Stimulated activated CD4-positive, alpha-beta T cell treated with anti-CD3 and anti-CD28 coated beads, Interleukin-12 subunit alpha, Interleukin-12 subunit beta, amount 100 ng/mL, for 24 hours (primary cell): Measurements from ENCODE around the gene C6orf89.
A peak's percentile ranks its signal among the peaks of the same experiment; 100 is the strongest.
"Not testable (repeated sequence)": the region's sequence is repeated elsewhere in the genome, so short reads cannot be mapped to it uniquely, and the experiment has no call there.

Experiments
- DNase-seq, 2 experiments: peaks; one replicate each; pipeline ENCODE4 v3.0.0-alpha.2; 2020; ENCODE audit warnings: low read depth in 2 of 2

C6orf89 gene

GRCh38 chr6:36888115-36888643, 2.4 kb downstream of the C6orf89 start:
- no peak for DNase-seq

GRCh38 chr6:36888654-36889481, 3.1 kb downstream of the C6orf89 start:
- DNase-seq, result no peak

- no peak for DNase-seq
Observed at GRCh38 chr6:36890112-36890663, 4.4 kb downstream of the C6orf89 start.

DNA sequence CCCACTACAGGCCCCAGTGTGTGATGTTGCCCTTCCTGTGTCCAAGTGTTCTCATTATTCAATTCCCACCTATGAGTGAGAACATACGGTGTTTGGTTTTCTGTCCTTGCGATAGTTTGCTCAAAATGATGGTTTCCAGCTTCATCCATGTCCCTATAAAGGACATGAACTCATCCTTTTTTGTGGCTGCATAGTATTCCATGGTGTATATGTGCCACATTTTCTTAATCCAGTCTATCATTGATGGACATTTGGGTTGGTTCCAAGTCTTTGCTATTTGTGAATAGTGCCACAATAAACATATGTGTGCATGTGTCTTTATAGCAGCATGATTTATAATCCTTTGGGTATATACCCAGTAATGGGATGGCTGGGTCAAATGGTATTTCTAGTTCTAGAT, 5.4 kb downstream of the C6orf89 start:
- DNase-seq, result not testable (repeated sequence)

DNA sequence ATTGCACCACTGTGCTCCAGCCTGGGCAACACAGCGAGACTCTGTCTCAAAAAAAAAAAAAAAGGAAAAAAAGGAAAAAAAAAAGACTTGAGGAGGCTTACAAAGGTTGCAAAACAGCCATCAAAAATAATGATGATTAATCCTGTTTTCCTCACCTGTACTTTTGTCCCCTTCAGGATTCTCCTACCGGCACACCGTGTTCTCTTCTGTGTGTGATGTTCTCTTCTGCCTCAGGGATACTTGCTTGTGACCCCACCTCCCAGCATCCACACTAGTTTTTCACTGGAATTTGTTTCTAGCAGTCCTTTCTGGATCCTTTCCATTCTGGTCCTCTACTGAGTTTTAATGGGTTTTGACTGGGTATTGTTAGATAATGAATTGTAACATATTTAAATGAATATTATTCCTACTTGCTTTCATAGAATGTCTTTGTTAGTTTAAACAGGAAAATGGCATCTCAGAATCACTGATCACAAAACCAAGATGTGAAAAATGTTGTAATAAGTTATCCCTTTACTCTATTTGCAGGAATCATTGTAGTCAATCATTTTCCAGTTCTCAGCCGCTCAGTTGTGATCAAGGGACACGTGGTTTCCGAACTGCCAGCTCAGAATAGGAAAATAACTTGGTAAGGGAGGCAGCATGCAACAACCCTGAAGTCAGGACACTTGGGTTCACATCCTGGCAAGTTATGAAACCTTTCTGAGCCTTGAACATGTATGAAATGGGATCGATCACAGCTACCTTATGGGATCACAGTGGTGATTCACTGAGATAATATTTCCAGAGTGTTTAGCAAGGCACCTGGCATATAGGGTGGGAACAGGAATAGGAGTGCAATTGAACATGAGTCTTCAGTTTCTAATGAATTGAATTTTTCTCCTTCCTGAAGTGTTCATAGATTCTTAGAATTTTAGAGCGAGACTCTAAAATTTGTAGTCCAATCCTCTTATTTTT, 8.5 kb downstream of the C6orf89 start:
- no peak for DNase-seq

- DNase-seq, result no peak
Observed at GRCh38 chr6:36897609-36898008, 11.9 kb downstream of the C6orf89 start.

- DNase-seq, result no peak
Observed at GRCh38 chr6:36904114-36904513, 18.4 kb downstream of the C6orf89 start.

- DNase-seq, result no peak
Observed at GRCh38 chr6:36904851-36905393, 19.2 kb downstream of the C6orf89 start.

DNA sequence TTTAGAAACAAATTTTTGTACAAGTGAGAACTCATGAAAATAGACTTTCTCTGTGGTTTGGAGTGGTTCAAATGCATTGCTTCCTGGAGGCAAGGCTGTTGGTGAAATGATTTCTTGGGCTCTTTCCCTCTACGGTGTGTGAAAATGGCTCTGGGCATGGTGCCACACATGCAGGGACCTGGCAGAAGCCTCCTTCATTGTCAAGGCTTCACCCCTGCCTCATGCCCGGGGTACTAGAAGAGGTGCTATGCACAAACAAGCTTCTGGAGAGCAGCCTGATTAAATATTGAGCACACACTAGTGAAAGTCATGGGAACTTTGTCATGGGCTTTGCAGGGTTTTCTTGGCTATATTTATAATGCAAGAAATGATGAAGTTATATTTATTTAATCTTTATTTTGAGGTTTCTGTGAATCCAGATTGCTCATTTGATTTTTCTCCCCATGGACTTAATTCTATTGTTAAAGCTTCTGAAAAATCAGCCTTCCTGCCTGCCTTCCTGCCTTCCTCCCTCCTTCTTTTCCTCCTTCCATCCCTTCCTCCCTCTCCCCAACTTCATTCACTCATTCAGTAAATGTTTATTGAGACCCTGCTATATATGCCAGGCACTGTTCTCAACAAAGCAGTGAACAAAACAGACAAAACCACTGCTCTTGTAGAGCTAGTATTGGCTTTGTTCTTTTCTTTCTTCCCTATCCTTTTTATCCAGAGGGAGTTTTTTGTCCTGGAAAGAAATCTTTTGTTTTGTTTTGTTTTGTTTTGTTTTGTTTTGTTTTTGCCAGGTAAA, 21.0 kb downstream of the C6orf89 start:
- DNase-seq, result no peak

DNA sequence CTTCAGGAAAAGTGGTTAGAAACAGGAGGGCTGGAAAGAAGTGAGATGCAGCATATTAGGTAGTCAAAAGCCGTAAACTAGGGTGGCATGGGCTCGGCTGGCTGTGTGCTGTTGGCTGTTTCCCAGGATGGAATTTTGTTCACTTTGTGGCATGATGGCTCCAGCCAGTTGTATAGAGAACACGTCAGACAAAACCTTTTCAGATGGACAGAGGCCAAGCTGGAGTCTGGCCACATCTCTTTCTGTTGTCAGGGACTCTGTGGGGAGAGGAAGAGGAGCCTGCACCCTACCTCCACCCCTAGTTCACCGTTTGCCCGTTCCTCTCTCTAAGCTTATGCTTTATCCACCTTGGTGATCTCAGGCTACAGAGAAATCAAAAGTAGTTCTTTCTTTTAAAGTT, 22.0 kb downstream of the C6orf89 start:
- DNase-seq, result no peak

DNA sequence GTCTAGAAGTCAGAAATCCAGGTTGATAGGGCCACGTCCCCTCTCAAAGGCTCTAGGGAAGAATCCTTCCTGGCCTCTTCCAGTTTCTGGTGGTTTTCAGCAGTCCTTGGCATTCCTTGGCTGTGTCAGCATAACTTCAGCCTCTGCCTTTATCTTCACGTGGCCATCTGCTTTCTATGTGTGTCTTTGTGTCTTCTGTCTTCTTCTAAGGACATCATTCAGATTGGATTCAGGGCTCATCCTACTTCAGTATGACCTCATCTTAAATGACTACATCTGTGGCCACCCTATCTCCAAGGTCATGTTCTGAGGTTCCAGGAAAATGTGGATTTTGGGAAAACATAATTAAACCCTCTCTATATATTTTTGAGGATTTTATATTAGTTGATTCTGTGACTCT, 23.0 kb downstream of the C6orf89 start:
- no peak for DNase-seq

GRCh38 chr6:36912030-36912454, 26.3 kb downstream of the C6orf89 start:
- peak in 1 of 2 experiments; percentile 35 for DNase-seq

- peak in 1 of 2 experiments; percentile 41 for DNase-seq
Observed at GRCh38 chr6:36912586-36912985, 26.8 kb downstream of the C6orf89 start.

GRCh38 chr6:36913082-36913481, 27.3 kb downstream of the C6orf89 start:
- DNase-seq, result no peak

DNA sequence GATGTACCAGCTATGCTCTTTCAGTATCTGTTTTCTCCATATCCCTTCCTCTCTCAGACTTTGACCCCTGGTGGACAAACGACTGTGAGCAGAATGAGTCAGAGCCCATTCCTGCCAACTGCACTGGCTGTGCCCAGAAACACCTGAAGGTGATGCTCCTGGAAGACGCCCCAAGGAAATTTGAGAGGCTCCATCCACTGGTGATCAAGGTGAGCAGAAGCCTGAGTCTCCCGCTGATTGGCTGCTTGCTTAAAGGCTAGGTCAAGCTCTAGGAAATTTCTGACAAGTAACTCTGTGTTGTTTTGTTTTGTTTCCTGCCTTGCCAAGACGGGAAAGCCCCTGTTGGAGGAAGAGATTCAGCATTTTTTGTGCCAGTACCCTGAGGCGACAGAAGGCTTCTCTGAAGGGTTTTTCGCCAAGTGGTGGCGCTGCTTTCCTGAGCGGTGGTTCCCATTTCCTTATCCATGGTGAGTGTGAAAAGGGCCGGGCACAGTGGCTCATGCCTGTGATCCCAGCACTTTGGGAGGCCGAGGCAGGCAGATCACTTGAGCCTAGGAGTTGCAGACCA, 28.6 kb downstream of the C6orf89 start:
- DNase-seq, result no peak

DNA sequence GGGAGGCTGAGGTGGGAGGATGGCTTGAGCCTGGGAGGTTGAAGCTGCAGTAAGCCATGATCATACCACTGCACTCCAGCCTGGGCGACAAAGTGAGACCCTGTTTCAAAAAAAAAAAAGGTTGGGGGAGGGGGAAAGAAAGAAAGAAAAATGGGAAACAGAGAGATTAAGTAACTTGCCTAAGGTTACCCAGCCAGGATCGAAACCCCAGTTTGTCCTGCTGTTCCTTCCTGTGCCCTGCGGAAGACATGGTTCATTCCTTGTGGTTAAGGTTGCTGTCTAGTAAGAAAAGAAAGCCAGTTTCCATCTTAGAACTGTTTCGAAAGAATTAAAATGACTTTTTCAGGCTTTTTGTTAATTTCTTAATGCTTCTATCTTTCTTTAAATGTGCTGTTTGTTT, 29.8 kb downstream of the C6orf89 start:
- DNase-seq, result no peak

DNA sequence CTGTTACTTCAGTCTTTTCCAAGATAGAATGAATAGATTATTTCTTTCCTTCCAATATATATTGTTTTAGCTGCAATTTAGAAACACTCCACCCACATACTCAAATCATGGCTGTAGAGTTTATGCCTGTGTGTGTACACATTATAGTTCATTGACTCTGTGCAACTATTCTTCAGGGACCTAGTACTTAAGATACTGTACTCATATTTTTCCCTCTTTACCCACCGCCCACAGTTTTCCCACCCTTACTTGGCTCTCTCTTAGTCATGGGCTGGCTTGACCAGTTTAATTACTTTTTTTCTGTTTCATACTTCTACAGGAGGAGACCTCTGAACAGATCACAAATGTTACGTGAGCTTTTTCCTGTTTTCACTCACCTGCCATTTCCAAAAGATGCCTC, 30.4 kb downstream of the C6orf89 start:
- DNase-seq, result no peak

DNA sequence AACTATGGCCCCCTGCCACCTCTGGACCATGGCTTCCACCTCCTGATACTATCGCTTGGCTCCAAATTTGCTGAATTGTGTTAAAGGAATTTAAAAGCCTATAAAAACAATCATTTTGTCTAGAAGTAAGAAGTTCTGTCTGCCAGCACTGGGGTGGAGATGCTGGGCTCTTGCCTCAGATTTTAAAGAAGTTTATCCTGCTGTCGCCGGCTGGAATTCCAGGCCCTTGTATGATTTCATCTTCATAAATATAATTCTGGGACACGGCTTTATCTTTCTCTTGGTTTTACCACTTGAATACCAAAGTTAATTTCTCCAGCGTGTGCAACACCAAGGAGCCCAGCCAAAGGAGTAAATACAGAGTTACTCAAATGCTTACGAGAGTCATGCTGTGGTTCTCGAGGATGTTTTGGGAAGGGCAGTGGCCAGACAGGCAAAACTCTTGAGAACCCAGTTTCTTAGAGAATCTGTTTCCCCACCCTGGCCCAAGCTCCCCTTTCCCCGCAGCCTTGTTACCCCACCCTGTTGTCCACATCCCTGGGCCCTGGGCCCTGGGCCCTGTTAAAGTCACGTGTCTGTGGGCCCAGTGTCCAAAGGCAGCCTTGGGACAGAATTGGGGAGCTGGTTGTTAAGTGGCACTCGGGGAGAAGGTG, 31.9 kb downstream of the C6orf89 start:
- no peak for DNase-seq

GRCh38 chr6:36920049-36920448, 34.3 kb downstream of the C6orf89 start:
- no peak for DNase-seq

DNA sequence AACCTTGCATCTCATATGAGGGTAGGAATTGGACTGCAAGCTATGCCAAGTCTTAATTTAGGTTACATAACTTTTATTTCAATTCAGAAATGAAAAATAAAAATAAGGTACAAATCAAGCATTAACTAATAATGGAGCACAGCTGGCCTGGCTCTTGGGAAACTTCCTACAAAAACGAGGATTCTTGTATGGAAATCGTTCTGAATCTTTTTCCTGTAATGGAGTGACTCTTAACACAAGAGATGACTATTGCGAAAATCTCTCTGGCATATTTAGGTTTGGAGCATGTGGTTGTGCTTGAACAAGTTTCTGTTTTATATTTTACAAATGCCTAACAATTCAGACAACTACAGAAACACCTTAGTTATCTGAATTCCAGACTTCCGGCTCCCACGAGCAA, 34.8 kb downstream of the C6orf89 start:
- no peak for DNase-seq
